ENCODE data around the gene MYBPC1. TPM values are rescaled to one million over a fixed set of nuclear protein-coding genes. Genes with fewer than 3 reads are reported as not detected.

MYBPC1 gene
- total RNA-seq, 1 donor from 2014 or later, result 7.3 TPM

- Histone ChIP-seq H3K9me3 (replicated peaks) (no peaks in the 10 kb centered on the region), H3K4me1 (no peaks in the 10 kb centered on the region), H3K27me3 (ENCODE audit: low read depth) (peaks cover 22% of the 10 kb centered on the region), H3K27ac (replicated peaks) (no peak overlapping the region), H3K36me3 (no peaks in the 10 kb centered on the region), H3K4me3 (no peak overlapping the region)
- no peak for DNase-seq
- no peak for TF ChIP-seq CTCF (IDR thresholded peaks at IDR 0.05; ENCODE audit: borderline replicate concordance)
- intact Hi-C loops (cut with micrococcal nuclease), result no loop called here
Observed at GRCh38 chr12:101647711-101648110, 52.9 kb downstream of the MYBPC1 start.

DNA sequence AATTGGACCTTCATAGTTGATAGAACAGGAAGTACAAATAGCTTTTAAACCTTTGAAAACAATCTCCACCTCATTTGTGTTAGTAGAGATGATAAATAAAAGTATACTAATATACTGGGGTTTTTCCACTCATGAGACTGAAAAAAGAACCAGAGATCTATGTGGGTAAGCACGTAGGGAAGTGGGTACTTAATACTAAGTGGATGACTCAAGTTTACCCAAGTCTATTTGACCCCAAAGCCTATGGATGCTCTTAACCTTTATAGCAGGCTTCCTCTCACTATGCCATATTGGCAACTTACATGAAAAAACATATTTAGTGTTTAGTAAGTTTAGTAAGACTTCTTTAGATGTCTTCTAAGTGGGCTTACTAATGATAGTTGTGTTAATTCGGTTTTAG is 53.4 kb downstream of the MYBPC1 start:
- Histone ChIP-seq H3K27ac (replicated peaks) (no peak overlapping the region), H3K36me3 (no peaks in the 10 kb centered on the region), H3K27me3 (ENCODE audit: low read depth) (peaks cover 18% of the 10 kb centered on the region), H3K9me3 (replicated peaks) (no peaks in the 10 kb centered on the region), H3K4me1 (no peaks in the 10 kb centered on the region), H3K4me3 (no peak overlapping the region)
- no peak for TF ChIP-seq CTCF (IDR thresholded peaks at IDR 0.05; ENCODE audit: borderline replicate concordance)
- intact Hi-C loops (cut with micrococcal nuclease), result no loop called here
- no peak for DNase-seq

GRCh38 chr12:101650346-101651117 is 55.8 kb downstream of the MYBPC1 start:
- H3K4me1 ChIP-seq, result no peaks in the 10 kb centered on the region
- no peak for TF ChIP-seq CTCF (IDR thresholded peaks at IDR 0.05; ENCODE audit: borderline replicate concordance)
- H3K4me3 ChIP-seq, result no peak overlapping the region
- intact Hi-C loops (cut with micrococcal nuclease), result no loop called here
- H3K36me3 ChIP-seq, result no peaks in the 10 kb centered on the region
- peaks cover 13% of the 10 kb centered on the region for H3K27me3 ChIP-seq (ENCODE audit: low read depth)
- no peak for DNase-seq
- H3K27ac ChIP-seq (replicated peaks), result no peak overlapping the region
- H3K9me3 ChIP-seq (replicated peaks), result no peaks in the 10 kb centered on the region

GRCh38 chr12:101653030-101653429 is 58.3 kb downstream of the MYBPC1 start:
- H3K4me1 ChIP-seq, result no peaks in the 10 kb centered on the region
- no peaks in the 10 kb centered on the region for H3K36me3 ChIP-seq
- no peak for TF ChIP-seq CTCF (IDR thresholded peaks at IDR 0.05; ENCODE audit: borderline replicate concordance)
- H3K9me3 ChIP-seq (replicated peaks), result no peaks in the 10 kb centered on the region
- no peak overlapping the region for H3K4me3 ChIP-seq
- H3K27me3 ChIP-seq (ENCODE audit: low read depth), result peaks cover 13% of the 10 kb centered on the region
- intact Hi-C loops (cut with micrococcal nuclease), result no loop called here
- no peak overlapping the region for H3K27ac ChIP-seq (replicated peaks)
- DNase-seq, result no peak

DNA sequence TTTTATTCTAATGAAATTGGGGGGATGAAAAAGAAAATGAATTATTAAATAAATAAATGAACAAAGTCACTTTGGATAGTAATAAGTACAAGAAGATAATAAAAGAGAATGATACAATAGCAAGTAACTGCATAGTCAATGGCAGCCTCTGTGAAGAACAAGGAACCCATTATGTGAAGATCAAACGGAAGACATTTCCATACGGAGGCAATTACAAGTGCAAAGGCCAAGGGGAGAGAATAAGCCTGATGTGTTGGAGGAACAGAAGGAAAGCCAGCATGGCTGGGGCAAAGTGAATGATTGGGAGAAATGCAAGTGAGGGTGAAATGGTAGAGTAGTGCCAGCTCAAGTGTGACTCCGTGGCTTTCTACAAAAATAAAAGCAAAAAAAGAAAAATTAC is 58.7 kb downstream of the MYBPC1 start:
- Histone ChIP-seq H3K36me3 (no peaks in the 10 kb centered on the region), H3K9me3 (replicated peaks) (no peaks in the 10 kb centered on the region), H3K4me1 (no peaks in the 10 kb centered on the region), H3K27me3 (ENCODE audit: low read depth) (peaks cover 13% of the 10 kb centered on the region), H3K4me3 (no peak overlapping the region), H3K27ac (replicated peaks) (no peak overlapping the region)
- intact Hi-C loops (cut with micrococcal nuclease), result no loop called here
- DNase-seq, result no peak
- TF ChIP-seq CTCF (IDR thresholded peaks at IDR 0.05; ENCODE audit: borderline replicate concordance), result no peak

All from left ventricle myocardium inferior (tissue), 1 donor.